A549 (cell line): ENCODE measurements around the gene DRD2. TPM values are rescaled to one million over a fixed set of nuclear protein-coding genes. Genes with fewer than 3 reads are reported as not detected.

ENCODE experiments used
- ATAC-seq, 2 experiments: fragments of 200-7000 bp in 1 of 2; fragments of >200 bp in 1 of 2; cut with Nextera tagmentation in 1 of 2; cut with Tn5 transposase in 1 of 2; 3 replicates each; pipeline versions ENCODE4 v1.8.0 to v1.9.1; 2018 to 2020; ENCODE audit warnings: mild to moderate bottlenecking in 1 of 2, moderate library complexity in 1 of 2
- CTCF ChIA-PET: fragments of 300-600 bp; sonication (Branson Sonifier 250); formaldehyde crosslinking; extraction: SDS; loops from one replicate; lab custom pipeline; 2021; ENCODE audit warnings: antibody characterized with exemption, inconsistent platforms; lab: Yijun Ruan, JAX
- POLR2A ChIA-PET: fragments of 350-600 bp; formaldehyde crosslinking; extraction: SDS; loops from one replicate; lab custom pipeline; 2021; ENCODE audit warnings: antibody characterized with exemption, inconsistent platforms; lab: Yijun Ruan, JAX
- DNase-seq, 2 experiments: peaks; one replicate each; pipeline versions ENCODE4 v3.0.0 to v3.0.0-alpha.2; 2011 to 2016; ENCODE audit warnings: low read depth in 1 of 2, low spot score in 1 of 2
- FAIRE-seq: peaks from 2 replicates; lab custom pipeline; 2011; peaks lifted over from hg19 to GRCh38; lab: Jason Lieb, UNC
- H3K27ac ChIP-seq, 2 experiments: fragments of >200 bp; sonication (Bioruptor Twin); formaldehyde crosslinking; 3 replicates each; pipeline ENCODE4 v1.5.1; 2016 to 2017
- H3K4me1 ChIP-seq: fragments of >200 bp; sonication (Bioruptor Twin); formaldehyde crosslinking; 3 replicates; pipeline ENCODE4 v1.6.1; 2016
- H3K4me2 ChIP-seq: fragments of >200 bp; sonication (Bioruptor Twin); formaldehyde crosslinking; 3 replicates; pipeline ENCODE4 v1.6.1; 2016
- H3K4me3 ChIP-seq: fragments of >200 bp; sonication (Bioruptor Twin); formaldehyde crosslinking; 3 replicates; pipeline ENCODE4 v1.5.1; 2016
- H3K9me3 ChIP-seq: fragments of >200 bp; sonication (Bioruptor Twin); formaldehyde crosslinking; 3 replicates; pipeline ENCODE4 v1.6.1; 2016
- CBX8 ChIP-seq: fragments of 200-600 bp; sonication (generic); IDR thresholded peaks from 2 replicates; pipeline ENCODE4 v1.6.1; 2016
- EP300 ChIP-seq, 2 experiments: fragments of >200 bp; sonication (Bioruptor Twin); formaldehyde crosslinking; IDR thresholded peaks; 2 replicates in 1 of 2; 3 replicates in 1 of 2; pipeline ENCODE4 v1.6.1; 2016 to 2017
- FOSB ChIP-seq: fragments of 250-450 bp; sonication (Bioruptor Pico); IDR thresholded peaks from 2 replicates; pipeline ENCODE4 v1.5.0; 2020; ENCODE audit warnings: mild to moderate bottlenecking, moderate library complexity
- FOXS1 ChIP-seq: fragments of 250-450 bp; sonication (Bioruptor Pico); IDR thresholded peaks from 2 replicates; pipeline ENCODE4 v1.5.0; 2020; ENCODE audit warnings: mild to moderate bottlenecking, moderate library complexity
- GATA3 ChIP-seq: IDR thresholded peaks from 2 replicates; pipeline ENCODE4 v1.6.1; 2012; ENCODE audit warnings: borderline replicate concordance
- HOXA7 ChIP-seq: fragments of 250-450 bp; sonication (Bioruptor Pico); IDR thresholded peaks from 2 replicates; pipeline ENCODE4 v1.5.0; 2020; ENCODE audit warnings: mild to moderate bottlenecking, moderate library complexity
- HOXB13 ChIP-seq: fragments of 250-450 bp; sonication (Bioruptor Pico); IDR thresholded peaks from 2 replicates; pipeline ENCODE4 v1.5.0; 2020; ENCODE audit warnings: low read depth, mild to moderate bottlenecking, moderate library complexity
- HOXB5 ChIP-seq: fragments of 250-450 bp; sonication (Bioruptor Pico); IDR thresholded peaks from 2 replicates; pipeline ENCODE4 v1.5.0; 2020; ENCODE audit warnings: mild to moderate bottlenecking, moderate library complexity
- NFE2L2 ChIP-seq: fragments of 150-350 bp; conservative IDR thresholded peaks from 2 replicates; pipeline ENCODE4 v1.6.1; 2014; ENCODE audit warnings: low read length
- NR3C1 ChIP-seq: fragments of >200 bp; sonication (Bioruptor Twin); formaldehyde crosslinking; IDR thresholded peaks from 3 replicates; pipeline ENCODE4 v1.6.1; 2017
- POLR2A ChIP-seq: IDR thresholded peaks from 2 replicates; pipeline ENCODE4 v1.6.1; 2012; ENCODE audit warnings: mild to moderate bottlenecking, low read length
- POLR2AphosphoS2 ChIP-seq: conservative IDR thresholded peaks from 2 replicates; pipeline ENCODE4 v1.6.1; 2012; ENCODE audit warnings: low read length, improper control_type of control experiment, inconsistent platforms
- RAD21 ChIP-seq, 2 experiments: fragments of >200 bp in 1 of 2; sonication (Bioruptor Twin) in 1 of 2; formaldehyde crosslinking in 1 of 2; IDR thresholded peaks in 1 of 2; conservative IDR thresholded peaks in 1 of 2; 2 replicates in 1 of 2; 3 replicates in 1 of 2; pipeline ENCODE4 v1.6.1; 2012 to 2018; ENCODE audit warnings: inconsistent platforms in 1 of 2
- RARB ChIP-seq: fragments of 250-450 bp; sonication (Bioruptor Pico); IDR thresholded peaks from 2 replicates; pipeline ENCODE4 v1.8.0; 2021; ENCODE audit warnings: mild to moderate bottlenecking, moderate library complexity
- TP53 ChIP-seq: fragments of 250-450 bp; sonication (Bioruptor Pico); IDR thresholded peaks from 2 replicates; pipeline ENCODE4 v1.5.0; 2021; ENCODE audit warnings: mild to moderate bottlenecking, moderate library complexity
- WGBS: methylation state at CpG from one replicate; pipeline ENCODE4 v1.1.6; 2017; ENCODE audit errors: missing lambda C conversion rate; 5-methylcytosine and 5-hydroxymethylcytosine counted together
- polyA plus RNA-seq, 4 experiments: library from polyadenylated mRNA; depleted of rRNA in 3 of 4; stranded (reverse); fragments of >200 nt; fragmentation: RNase III in 1 of 4; extraction: RNeasy Plus Mini Kit Qiagen cat#74134 plus additional on column Dnase treatment in 1 of 4; gene quantifications; 2 replicates in 3 of 4; 3 replicates in 1 of 4; pipeline ENCODE4 v1.2.3, GENCODE V29; 2011 to 2017
- TF ChIP-seq, protein P1 (sequence below): fragments of 450-650 bp; IDR thresholded peaks from 2 replicates; pipeline ENCODE4 v1.6.1; 2014; ENCODE audit warnings: antibody characterized with exemption
- TF ChIP-seq, protein P2 (sequence below): fragments of >200 bp; sonication (Bioruptor Twin); formaldehyde crosslinking; IDR thresholded peaks from 3 replicates; pipeline ENCODE4 v1.5.1; 2016
- TF ChIP-seq, protein P3 (sequence below): fragments of 200-600 bp; sonication (generic); IDR thresholded peaks from 2 replicates; pipeline ENCODE4 v1.6.1; 2016; ENCODE audit warnings: antibody characterized with exemption, mild to moderate bottlenecking, moderate library complexity

Gene DRD2
- polyA plus RNA-seq, 2 of the 4 experiments (the other 2 are of a cell fraction) = not detected

DNA sequence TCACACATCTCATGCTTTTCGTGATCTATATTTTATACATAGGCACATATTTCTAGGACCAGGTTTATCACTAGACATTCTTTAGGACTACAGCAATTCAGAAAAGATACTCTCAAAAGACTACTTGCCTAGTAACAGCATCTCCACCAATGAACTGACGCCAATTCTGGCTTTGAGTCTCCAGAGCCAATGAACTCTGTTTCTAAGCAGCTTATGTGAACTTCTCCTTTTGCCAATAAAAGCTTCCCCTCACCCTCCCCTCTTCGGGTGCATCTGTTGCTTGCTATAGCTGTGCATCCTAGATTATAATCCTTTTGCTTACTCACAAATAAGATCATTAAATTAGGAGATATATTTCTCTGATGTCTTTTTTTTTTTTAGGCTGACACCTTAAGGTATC lies 99.0 kb downstream of the DRD2 start:
- DNase-seq = no peak
- FAIRE-seq = no peak
- Histone ChIP-seq H3K4me1 (no peaks in the 10 kb centered on the region), H3K4me3 (no peak overlapping the region), H3K4me2 (no peak overlapping the region), H3K9me3 (no peaks in the 10 kb centered on the region), H3K27ac (no peak overlapping the region)
- WGBS = 51% methylated on average over 3 of the region's 3 CpGs
- ChIA-PET CTCF (no interaction called here), POLR2A (no interaction called here)
- ATAC-seq = no peak
- no peak for TF ChIP-seq FOSB (CRISPR knock-in tag)
- no peak for TF ChIP-seq POLR2AphosphoS2
- TF ChIP-seq FOXS1 (CRISPR knock-in tag) = no peak
- TF ChIP-seq, protein P1, sequence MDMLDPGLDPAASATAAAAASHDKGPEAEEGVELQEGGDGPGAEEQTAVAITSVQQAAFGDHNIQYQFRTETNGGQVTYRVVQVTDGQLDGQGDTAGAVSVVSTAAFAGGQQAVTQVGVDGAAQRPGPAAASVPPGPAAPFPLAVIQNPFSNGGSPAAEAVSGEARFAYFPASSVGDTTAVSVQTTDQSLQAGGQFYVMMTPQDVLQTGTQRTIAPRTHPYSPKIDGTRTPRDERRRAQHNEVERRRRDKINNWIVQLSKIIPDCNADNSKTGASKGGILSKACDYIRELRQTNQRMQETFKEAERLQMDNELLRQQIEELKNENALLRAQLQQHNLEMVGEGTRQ = no peak
- no peak for TF ChIP-seq TP53 (CRISPR knock-in tag)
- TF ChIP-seq RARB (CRISPR knock-in tag) = no peak
- TF ChIP-seq, protein P2, sequence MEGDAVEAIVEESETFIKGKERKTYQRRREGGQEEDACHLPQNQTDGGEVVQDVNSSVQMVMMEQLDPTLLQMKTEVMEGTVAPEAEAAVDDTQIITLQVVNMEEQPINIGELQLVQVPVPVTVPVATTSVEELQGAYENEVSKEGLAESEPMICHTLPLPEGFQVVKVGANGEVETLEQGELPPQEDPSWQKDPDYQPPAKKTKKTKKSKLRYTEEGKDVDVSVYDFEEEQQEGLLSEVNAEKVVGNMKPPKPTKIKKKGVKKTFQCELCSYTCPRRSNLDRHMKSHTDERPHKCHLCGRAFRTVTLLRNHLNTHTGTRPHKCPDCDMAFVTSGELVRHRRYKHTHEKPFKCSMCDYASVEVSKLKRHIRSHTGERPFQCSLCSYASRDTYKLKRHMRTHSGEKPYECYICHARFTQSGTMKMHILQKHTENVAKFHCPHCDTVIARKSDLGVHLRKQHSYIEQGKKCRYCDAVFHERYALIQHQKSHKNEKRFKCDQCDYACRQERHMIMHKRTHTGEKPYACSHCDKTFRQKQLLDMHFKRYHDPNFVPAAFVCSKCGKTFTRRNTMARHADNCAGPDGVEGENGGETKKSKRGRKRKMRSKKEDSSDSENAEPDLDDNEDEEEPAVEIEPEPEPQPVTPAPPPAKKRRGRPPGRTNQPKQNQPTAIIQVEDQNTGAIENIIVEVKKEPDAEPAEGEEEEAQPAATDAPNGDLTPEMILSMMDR = no peak
- TF ChIP-seq NR3C1 = no peak

DNA sequence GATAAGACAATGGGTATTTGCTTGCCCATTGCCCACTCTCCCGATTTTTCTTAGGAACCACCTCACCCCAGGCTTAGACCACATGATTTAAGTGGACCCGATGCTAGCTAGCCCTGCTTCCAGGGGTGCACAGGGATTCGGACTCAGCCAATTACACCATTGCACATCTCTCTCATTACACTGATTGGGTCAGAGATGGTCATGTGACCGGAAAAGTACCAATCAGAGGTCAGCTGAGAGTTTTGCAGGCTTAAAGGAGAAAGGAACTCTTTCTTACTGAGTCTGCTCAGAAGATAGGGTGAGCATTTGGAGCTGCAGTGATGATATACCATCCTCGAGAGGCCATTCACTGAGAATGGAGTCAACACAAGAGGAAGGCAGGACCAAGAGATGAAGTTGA lies 99.8 kb downstream of the DRD2 start:
- CTCF ChIA-PET = no interaction called here
- Histone ChIP-seq H3K4me2 (no peak overlapping the region), H3K9me3 (no peaks in the 10 kb centered on the region)
- TF ChIP-seq, protein P1 = peak; percentile 40
- TF ChIP-seq EP300 (IDR thresholded peaks at IDR 0.05) (no peak), RAD21 (conservative IDR thresholded peaks at IDR 0.05 in 1 of 2, IDR thresholded peaks at IDR 0.05 in 1 of 2) (no peak), POLR2A (no peak), RARB (CRISPR knock-in tag) (no peak), HOXB5 (CRISPR knock-in tag) (no peak)
- TF ChIP-seq, all 56 proteins: peak for 1
- 61% methylated on average over 5 of the region's 5 CpGs for WGBS
- DNase-seq (no peak), ATAC-seq (no peak), FAIRE-seq (no peak)
- POLR2A ChIA-PET = no interaction called here
- Histone ChIP-seq H3K4me3 (no peak overlapping the region), H3K27ac (no peak overlapping the region), H3K4me1 (no peaks in the 10 kb centered on the region)

DNA sequence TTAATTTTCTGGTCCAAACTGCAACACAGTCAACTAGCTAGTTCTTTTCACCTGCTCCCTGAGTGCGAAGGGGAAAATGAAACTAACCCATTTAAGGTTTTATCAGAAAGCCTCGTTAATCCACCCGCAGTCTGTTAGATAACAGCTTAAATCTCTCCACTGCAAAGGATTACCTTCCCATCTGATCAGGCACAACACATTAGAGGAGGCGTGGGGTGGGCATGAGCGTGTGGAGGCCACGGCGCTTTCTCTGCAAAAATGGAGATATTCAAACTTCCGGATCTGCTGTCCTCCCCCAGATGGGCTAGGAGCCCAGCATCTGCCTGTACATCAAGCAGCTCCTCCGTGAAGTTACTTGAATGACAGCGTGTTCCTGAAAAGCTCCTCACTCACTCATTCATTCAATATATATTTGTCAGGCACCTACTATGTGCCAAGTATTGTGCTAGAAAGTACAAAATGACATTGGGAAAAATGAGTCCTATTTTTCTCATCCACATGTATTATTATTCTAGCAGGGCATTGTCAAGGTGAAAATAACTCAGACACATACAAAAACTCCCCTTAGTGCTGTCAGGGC lies 101.1 kb downstream of the DRD2 start:
- no peak for TF ChIP-seq HOXB13 (CRISPR knock-in tag)
- no peak for TF ChIP-seq CBX8
- TF ChIP-seq, protein P3, sequence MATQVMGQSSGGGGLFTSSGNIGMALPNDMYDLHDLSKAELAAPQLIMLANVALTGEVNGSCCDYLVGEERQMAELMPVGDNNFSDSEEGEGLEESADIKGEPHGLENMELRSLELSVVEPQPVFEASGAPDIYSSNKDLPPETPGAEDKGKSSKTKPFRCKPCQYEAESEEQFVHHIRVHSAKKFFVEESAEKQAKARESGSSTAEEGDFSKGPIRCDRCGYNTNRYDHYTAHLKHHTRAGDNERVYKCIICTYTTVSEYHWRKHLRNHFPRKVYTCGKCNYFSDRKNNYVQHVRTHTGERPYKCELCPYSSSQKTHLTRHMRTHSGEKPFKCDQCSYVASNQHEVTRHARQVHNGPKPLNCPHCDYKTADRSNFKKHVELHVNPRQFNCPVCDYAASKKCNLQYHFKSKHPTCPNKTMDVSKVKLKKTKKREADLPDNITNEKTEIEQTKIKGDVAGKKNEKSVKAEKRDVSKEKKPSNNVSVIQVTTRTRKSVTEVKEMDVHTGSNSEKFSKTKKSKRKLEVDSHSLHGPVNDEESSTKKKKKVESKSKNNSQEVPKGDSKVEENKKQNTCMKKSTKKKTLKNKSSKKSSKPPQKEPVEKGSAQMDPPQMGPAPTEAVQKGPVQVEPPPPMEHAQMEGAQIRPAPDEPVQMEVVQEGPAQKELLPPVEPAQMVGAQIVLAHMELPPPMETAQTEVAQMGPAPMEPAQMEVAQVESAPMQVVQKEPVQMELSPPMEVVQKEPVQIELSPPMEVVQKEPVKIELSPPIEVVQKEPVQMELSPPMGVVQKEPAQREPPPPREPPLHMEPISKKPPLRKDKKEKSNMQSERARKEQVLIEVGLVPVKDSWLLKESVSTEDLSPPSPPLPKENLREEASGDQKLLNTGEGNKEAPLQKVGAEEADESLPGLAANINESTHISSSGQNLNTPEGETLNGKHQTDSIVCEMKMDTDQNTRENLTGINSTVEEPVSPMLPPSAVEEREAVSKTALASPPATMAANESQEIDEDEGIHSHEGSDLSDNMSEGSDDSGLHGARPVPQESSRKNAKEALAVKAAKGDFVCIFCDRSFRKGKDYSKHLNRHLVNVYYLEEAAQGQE = no peak
- no peak for TF ChIP-seq NFE2L2
- TF ChIP-seq GATA3 = no peak
- TF ChIP-seq FOXS1 (CRISPR knock-in tag) = no peak
- no peak for TF ChIP-seq TP53 (CRISPR knock-in tag)
- TF ChIP-seq HOXA7 (CRISPR knock-in tag) = no peak
- ATAC-seq = no peak
- ChIA-PET CTCF (no interaction called here), POLR2A (no interaction called here)
- H3K9me3 ChIP-seq = no peaks in the 10 kb centered on the region
- 91% methylated on average over 10 of the region's 10 CpGs for WGBS
- H3K4me1 ChIP-seq = no peaks in the 10 kb centered on the region
- H3K4me2 ChIP-seq = no peak overlapping the region
- DNase-seq = no peak
- H3K4me3 ChIP-seq = no peak overlapping the region
- FAIRE-seq = no peak
- H3K27ac ChIP-seq = no peak overlapping the region
